Neural progenitor cell (in vitro differentiated cells): ENCODE measurements around the gene ACO2. TPM values are rescaled to one million over a fixed set of nuclear protein-coding genes. Genes with fewer than 3 reads are reported as not detected.
A peak's percentile ranks its signal among the peaks of the same experiment; 100 is the strongest.

Source experiments
- DNase-seq: peaks from one replicate; pipeline ENCODE4 v3.0.0-alpha.2; 2016; ENCODE audit warnings: low spot score
- H2AFZ ChIP-seq: fragments of 200-600 bp; sonication (generic); replicated peaks from 2 replicates; pipeline ENCODE4 v1.6.1; 2016; ENCODE audit warnings: antibody characterized with exemption
- H3F3A ChIP-seq: fragments of 200-600 bp; sonication (generic); 2 replicates; pipeline ENCODE4 v1.6.1; 2016; ENCODE audit warnings: antibody characterized with exemption, low read depth
- H3K27ac ChIP-seq: fragments of 200-600 bp; sonication (generic); 2 replicates; pipeline ENCODE4 v1.5.1; 2016; ENCODE audit warnings: mild to moderate bottlenecking
- H3K27me3 ChIP-seq: fragments of 200-600 bp; sonication (generic); 2 replicates; pipeline ENCODE4 v1.6.1; 2016; ENCODE audit warnings: mild to moderate bottlenecking, moderate library complexity
- H3K36me3 ChIP-seq: fragments of 200-600 bp; sonication (generic); 2 replicates; pipeline ENCODE4 v1.5.1; 2016
- H3K4me1 ChIP-seq: fragments of 200-600 bp; sonication (generic); 2 replicates; pipeline ENCODE4 v1.6.1; 2016; ENCODE audit warnings: mixed run types
- H3K4me2 ChIP-seq: fragments of 200-600 bp; sonication (generic); 2 replicates; pipeline ENCODE4 v1.6.1; 2016
- H3K4me3 ChIP-seq: fragments of 200-600 bp; sonication (generic); 2 replicates; pipeline ENCODE4 v1.5.1; 2016
- H3K79me2 ChIP-seq: fragments of 200-600 bp; sonication (generic); 2 replicates; pipeline ENCODE4 v1.6.1; 2016; ENCODE audit warnings: low read depth
- H3K9ac ChIP-seq: fragments of 200-600 bp; sonication (generic); 2 replicates; pipeline ENCODE4 v1.6.1; 2016
- H3K9me3 ChIP-seq: fragments of 200-600 bp; sonication (generic); 2 replicates; pipeline ENCODE4 v1.5.1; 2016; ENCODE audit warnings: low read depth
- H4K20me1 ChIP-seq: fragments of 200-600 bp; sonication (generic); 2 replicates; pipeline ENCODE4 v1.6.1; 2016; ENCODE audit warnings: low read depth
- H3K27ac Mint-ChIP-seq: 3 replicates; pipeline ENCODE4 v1.8.0; 2021; ENCODE audit warnings: mixed read lengths
- H3K27me3 Mint-ChIP-seq: 2 replicates; pipeline ENCODE4 v1.8.0; 2022; ENCODE audit warnings: low read depth, mild to moderate bottlenecking, inconsistent platforms, moderate library complexity, mixed read lengths; ENCODE audit not compliant: insufficient read depth
- H3K36me3 Mint-ChIP-seq: 3 replicates; pipeline ENCODE4 v1.8.0; 2021; ENCODE audit warnings: mixed read lengths
- H3K4me1 Mint-ChIP-seq: 3 replicates; pipeline ENCODE4 v1.8.0; 2021; ENCODE audit warnings: mixed read lengths
- H3K4me3 Mint-ChIP-seq: 3 replicates; pipeline ENCODE4 v1.8.0; 2021; ENCODE audit warnings: mild to moderate bottlenecking, moderate library complexity, mixed read lengths
- H3K9me3 Mint-ChIP-seq: 3 replicates; pipeline ENCODE4 v1.8.0; 2020; ENCODE audit warnings: mixed read lengths
- EZH2 ChIP-seq: fragments of 200-600 bp; sonication (generic); IDR thresholded peaks from 2 replicates; pipeline ENCODE4 v1.6.1; 2017; ENCODE audit warnings: antibody characterized with exemption, mild to moderate bottlenecking, moderate library complexity
- EZH2phosphoT487 ChIP-seq: fragments of 200-600 bp; sonication (generic); IDR thresholded peaks from 2 replicates; pipeline ENCODE4 v1.6.1; 2017; ENCODE audit warnings: antibody characterized with exemption
- total RNA-seq: library from RNA; depleted of rRNA; stranded (reverse); fragments of >200 nt; gene quantifications from 2 replicates; pipeline ENCODE4 v1.2.3, GENCODE V29; 2015; ENCODE audit warnings: low replicate concordance
- TF ChIP-seq, protein P1 (sequence below): fragments of 200-600 bp; sonication (generic); IDR thresholded peaks from 2 replicates; pipeline ENCODE4 v1.5.1; 2017; ENCODE audit warnings: antibody characterized with exemption, mild to moderate bottlenecking

Gene ACO2
- total RNA-seq, 1 donor from 2014 or later, result 36.6 TPM

DNA sequence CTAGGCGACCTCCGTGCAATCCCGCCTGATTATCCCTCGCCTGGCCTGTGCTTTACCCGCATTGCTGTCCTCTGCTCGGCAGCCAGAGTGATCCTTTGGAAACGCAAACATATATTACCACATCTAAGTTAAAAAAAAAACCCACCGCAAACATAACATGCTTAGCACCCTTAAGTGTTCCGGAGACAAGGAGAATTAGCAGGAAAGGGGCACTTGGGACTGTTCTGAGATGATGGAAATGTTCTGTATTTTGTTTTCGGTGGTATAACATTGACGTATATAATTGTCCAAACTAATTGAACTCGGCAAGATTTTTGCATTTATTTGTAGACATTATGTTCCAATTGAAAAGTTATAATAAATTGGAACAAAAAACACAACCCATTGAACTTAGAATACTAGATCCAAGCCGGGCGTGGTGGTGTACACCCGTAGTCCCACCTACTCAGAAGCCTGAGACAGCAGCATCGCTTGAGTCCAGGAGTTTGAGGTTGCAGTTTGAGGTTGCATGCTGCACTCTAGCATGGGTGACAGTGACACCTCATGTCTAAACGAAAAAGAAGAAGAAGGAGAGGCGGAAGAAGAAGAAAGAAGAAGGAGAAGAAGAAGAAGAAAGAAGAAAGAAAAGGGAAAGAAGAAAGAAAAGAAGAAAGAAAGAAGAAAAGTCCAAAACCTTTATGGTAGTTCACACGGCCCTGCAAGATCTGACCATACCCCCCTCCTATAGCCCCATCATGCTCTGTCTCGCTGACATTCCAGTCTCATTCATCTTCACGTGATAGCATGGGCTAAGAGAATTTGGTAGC lies 76.0 kb downstream of the ACO2 start:
- peaks cover 20% of the 10 kb centered on the region for H3K4me1 ChIP-seq
- peak; percentile 42 for DNase-seq
- H3K36me3 ChIP-seq, result no peaks in the 10 kb centered on the region
- H3K27me3 ChIP-seq, result no peaks in the 10 kb centered on the region
- Mint-ChIP-seq H3K4me1 (peaks cover 49% of the 10 kb centered on the region), H3K27me3 (peaks cover 8% of the 10 kb centered on the region), H3K36me3 (peaks cover 4% of the 10 kb centered on the region), H3K27ac (peak overlapping the region; percentile 81), H3K4me3 (peak overlapping the region; percentile 97), H3K9me3 (no peaks in the 10 kb centered on the region)
- H3K9me3 ChIP-seq, result no peaks in the 10 kb centered on the region
- peaks cover 35% of the 10 kb centered on the region for H4K20me1 ChIP-seq
- no peak overlapping the region for H3K9ac ChIP-seq
- H2AFZ ChIP-seq, result peak overlapping the region; percentile 63
- peaks cover 3% of the 10 kb centered on the region for H3F3A ChIP-seq
- H3K4me3 ChIP-seq, result peak overlapping the region; percentile 26
- H3K79me2 ChIP-seq, result peaks cover 42% of the 10 kb centered on the region
- peak overlapping the region; percentile 65 for H3K4me2 ChIP-seq
- TF ChIP-seq, protein P1, sequence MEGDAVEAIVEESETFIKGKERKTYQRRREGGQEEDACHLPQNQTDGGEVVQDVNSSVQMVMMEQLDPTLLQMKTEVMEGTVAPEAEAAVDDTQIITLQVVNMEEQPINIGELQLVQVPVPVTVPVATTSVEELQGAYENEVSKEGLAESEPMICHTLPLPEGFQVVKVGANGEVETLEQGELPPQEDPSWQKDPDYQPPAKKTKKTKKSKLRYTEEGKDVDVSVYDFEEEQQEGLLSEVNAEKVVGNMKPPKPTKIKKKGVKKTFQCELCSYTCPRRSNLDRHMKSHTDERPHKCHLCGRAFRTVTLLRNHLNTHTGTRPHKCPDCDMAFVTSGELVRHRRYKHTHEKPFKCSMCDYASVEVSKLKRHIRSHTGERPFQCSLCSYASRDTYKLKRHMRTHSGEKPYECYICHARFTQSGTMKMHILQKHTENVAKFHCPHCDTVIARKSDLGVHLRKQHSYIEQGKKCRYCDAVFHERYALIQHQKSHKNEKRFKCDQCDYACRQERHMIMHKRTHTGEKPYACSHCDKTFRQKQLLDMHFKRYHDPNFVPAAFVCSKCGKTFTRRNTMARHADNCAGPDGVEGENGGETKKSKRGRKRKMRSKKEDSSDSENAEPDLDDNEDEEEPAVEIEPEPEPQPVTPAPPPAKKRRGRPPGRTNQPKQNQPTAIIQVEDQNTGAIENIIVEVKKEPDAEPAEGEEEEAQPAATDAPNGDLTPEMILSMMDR, result no peak
- no peak for TF ChIP-seq EZH2phosphoT487
- H3K27ac ChIP-seq, result no peak overlapping the region

DNA sequence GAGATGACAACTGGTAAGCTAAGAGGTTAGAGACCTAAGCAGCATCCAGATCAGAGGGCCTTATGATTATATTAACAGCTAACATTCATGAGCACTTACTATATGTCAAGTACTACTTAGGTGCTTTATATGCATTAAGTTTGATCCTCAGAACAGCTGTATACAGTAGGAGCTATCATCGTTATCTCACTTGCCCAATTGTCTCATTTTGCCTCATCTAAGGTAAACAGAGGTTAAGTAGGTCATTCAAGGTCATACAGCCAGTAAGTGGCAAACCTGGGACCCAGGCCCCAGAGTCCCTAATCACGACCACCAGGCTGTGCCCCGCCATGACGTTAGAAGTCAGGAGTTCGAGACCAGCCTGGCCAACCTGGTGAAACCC lies 79.9 kb downstream of the ACO2 start:
- Histone ChIP-seq H4K20me1 (no peaks in the 10 kb centered on the region), H3K27ac (no peak overlapping the region), H3K36me3 (no peaks in the 10 kb centered on the region), H3K27me3 (no peaks in the 10 kb centered on the region), H3K4me1 (peaks cover 9% of the 10 kb centered on the region), H3F3A (peaks cover 7% of the 10 kb centered on the region), H3K79me2 (peaks cover 4% of the 10 kb centered on the region), H3K4me2 (no peak overlapping the region), H3K9me3 (no peaks in the 10 kb centered on the region), H2AFZ (no peak overlapping the region), H3K4me3 (no peak overlapping the region), H3K9ac (no peak overlapping the region)
- H3K4me3 Mint-ChIP-seq, result no peak overlapping the region
- peaks cover 44% of the 10 kb centered on the region for H3K4me1 Mint-ChIP-seq
- no peaks in the 10 kb centered on the region for H3K36me3 Mint-ChIP-seq
- H3K27me3 Mint-ChIP-seq, result peaks cover 13% of the 10 kb centered on the region
- no peak for TF ChIP-seq EZH2
- TF ChIP-seq, protein P1, result no peak
- no peak for TF ChIP-seq EZH2phosphoT487
- H3K9me3 Mint-ChIP-seq, result no peaks in the 10 kb centered on the region
- no peak overlapping the region for H3K27ac Mint-ChIP-seq
- no peak for DNase-seq

DNA sequence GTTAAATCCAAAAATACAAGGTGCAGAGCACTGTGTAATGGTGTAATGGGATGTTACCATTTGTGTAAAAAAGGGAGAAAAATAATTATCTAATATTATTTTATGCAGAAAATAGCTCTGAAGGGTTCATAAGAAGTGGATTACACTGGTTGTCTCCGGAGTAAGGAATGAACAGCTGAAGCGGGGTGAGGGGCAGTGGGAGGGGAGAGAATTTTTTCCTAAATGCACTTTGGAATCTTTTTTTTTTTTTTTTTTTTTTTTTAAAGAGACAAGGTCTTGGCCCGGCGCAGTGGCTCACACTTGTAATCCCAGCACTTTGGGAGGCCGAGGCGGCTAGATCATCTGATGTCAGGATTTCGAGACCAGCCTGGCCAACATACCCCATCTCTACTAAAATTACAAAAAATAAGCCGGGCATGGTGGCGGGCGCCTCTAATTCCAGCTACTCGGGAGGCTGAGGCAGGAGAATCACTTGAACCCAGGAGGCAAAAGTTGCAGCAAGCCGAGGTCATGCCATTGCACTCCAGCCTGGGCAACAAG lies 82.1 kb downstream of the ACO2 start:
- Mint-ChIP-seq H3K4me1 (peaks cover 34% of the 10 kb centered on the region), H3K9me3 (no peaks in the 10 kb centered on the region), H3K36me3 (no peaks in the 10 kb centered on the region), H3K27me3 (peaks cover 15% of the 10 kb centered on the region), H3K4me3 (no peak overlapping the region), H3K27ac (no peak overlapping the region)
- no peaks in the 10 kb centered on the region for H3K27me3 ChIP-seq
- no peaks in the 10 kb centered on the region for H3K4me1 ChIP-seq
- H3K27ac ChIP-seq, result no peak overlapping the region
- TF ChIP-seq EZH2, result no peak
- no peaks in the 10 kb centered on the region for H3K79me2 ChIP-seq
- no peak for DNase-seq
- H3K9ac ChIP-seq, result no peak overlapping the region
- H3K4me3 ChIP-seq, result no peak overlapping the region
- H2AFZ ChIP-seq, result no peak overlapping the region
- no peaks in the 10 kb centered on the region for H4K20me1 ChIP-seq
- H3K36me3 ChIP-seq, result no peaks in the 10 kb centered on the region
- H3F3A ChIP-seq, result peaks cover 3% of the 10 kb centered on the region
- H3K9me3 ChIP-seq, result no peaks in the 10 kb centered on the region
- H3K4me2 ChIP-seq, result no peak overlapping the region
